Tibial nerve (tissue), 4 donors: ENCODE data around the gene ISLR. TPM values are rescaled to one million over a fixed set of nuclear protein-coding genes. Genes with fewer than 3 reads are reported as not detected.
A peak's percentile ranks its signal among the peaks of the same experiment; 100 is the strongest.

ENCODE experiments used
- DNase-seq, 2 donors: peaks; one replicate each; pipeline ENCODE4 v3.0.0-alpha.2; 2019; ENCODE audit warnings: low spot score in 2 of 2
- H3K27ac ChIP-seq, 4 donors: fragments of 200-600 bp; sonication (generic) in 3 of 4; one replicate each; pipeline ENCODE4 v1.5.1; 2017 to 2019; ENCODE audit warnings: mild to moderate bottlenecking in 1 of 4
- H3K27me3 ChIP-seq, 2 donors: fragments of 200-600 bp; sonication (generic) in 1 of 2; one replicate each; pipeline versions ENCODE4 v1.5.1 to v1.6.0; 2017 to 2019
- H3K36me3 ChIP-seq, 3 donors: fragments of 200-600 bp; sonication (generic); one replicate each; pipeline ENCODE4 v1.5.1; 2018 to 2019
- H3K4me1 ChIP-seq, 4 donors: fragments of 200-600 bp; sonication (generic) in 3 of 4; one replicate each; pipeline ENCODE4 v1.5.1; 2017 to 2019
- H3K4me3 ChIP-seq, 4 donors: fragments of 200-600 bp; sonication (generic) in 3 of 4; one replicate each; pipeline ENCODE4 v1.5.1; 2017 to 2019; ENCODE audit warnings: mild to moderate bottlenecking in 1 of 4, moderate library complexity in 1 of 4
- H3K9me3 ChIP-seq, 4 donors: fragments of 200-600 bp; sonication (generic) in 3 of 4; one replicate each; pipeline ENCODE4 v1.5.1; 2017 to 2019
- EP300 ChIP-seq, 2 donors: sonication (generic); formaldehyde crosslinking; IDR thresholded peaks; one replicate each; pipeline ENCODE4 v1.6.1; 2017; ENCODE audit warnings: antibody characterized with exemption in 2 of 2, mild to moderate bottlenecking in 1 of 2
- POLR2A ChIP-seq, 2 donors: fragments of 450-650 bp; IDR thresholded peaks; one replicate each; pipeline ENCODE4 v1.6.1; 2017; ENCODE audit warnings: antibody characterized with exemption in 2 of 2, mild to moderate bottlenecking in 2 of 2, moderate library complexity in 2 of 2
- WGBS, 2 donors: methylation state at CpG; one replicate each; pipeline ENCODE4 v1.1.5; 2018; 5-methylcytosine and 5-hydroxymethylcytosine counted together
- total RNA-seq, 4 donors: library from RNA; depleted of rRNA; stranded (reverse); fragments of >200 nt; gene quantifications; one replicate each; pipeline ENCODE4 v1.1.0, GENCODE V29; 2016
- TF ChIP-seq, protein P1 (sequence below), 5 experiments: fragments of 200-600 bp in 3 of 5; fragments of 450-650 bp in 2 of 5; sonication (generic) in 3 of 5; IDR thresholded peaks; one replicate each; pipeline ENCODE4 v1.5.1; 2016 to 2019; ENCODE audit warnings: antibody characterized with exemption in 5 of 5, mild to moderate bottlenecking in 3 of 5, moderate library complexity in 2 of 5

Gene ISLR
- total RNA-seq, 4 donors from 2014 or later: 41.7 to 250 (median 164) TPM

DNA sequence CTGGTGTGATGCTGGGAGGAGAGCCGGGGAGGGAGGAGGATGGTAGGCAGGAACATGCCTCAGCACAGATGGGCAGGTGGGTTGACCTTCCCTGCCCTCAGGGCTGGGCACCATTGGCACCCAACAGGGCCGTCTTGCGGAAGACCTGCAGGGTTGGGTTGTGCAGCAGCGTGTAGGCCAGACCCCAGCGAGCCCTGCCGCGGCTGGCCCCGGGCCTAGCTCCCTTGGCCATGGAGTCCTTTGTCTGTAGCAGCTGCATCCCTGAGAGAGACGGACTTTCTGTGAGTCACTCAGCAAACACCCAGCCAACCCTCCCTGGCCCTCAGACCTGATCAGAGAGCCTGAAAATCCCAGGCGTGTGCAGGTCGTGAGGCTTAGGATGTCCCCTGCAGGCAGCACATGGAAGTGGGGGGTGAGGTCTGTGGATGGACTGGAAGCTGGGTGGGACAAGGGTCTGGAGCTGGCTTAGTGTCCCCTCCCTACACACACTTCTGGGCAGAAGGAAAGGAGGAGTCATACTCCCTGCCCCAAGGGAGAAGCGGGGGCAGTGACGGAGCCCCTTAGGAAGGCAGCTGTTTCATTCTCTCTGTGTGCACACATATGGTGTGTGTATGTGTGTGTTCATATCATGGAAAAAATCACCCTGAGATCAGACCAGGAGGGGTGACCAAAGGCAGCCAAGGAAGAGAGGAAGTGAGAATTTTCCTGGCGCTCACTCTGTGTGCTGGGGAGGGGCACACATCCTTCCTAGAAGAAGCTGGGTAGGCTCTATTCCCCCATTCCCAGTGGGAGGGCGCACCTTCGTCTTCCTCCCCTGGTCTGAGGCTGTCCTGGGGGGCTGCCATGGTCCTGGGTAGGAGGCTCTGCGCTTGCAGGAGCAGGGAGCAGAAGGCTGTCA, 6.7 kb downstream of the ISLR start:
- DNase-seq: no peak
- TF ChIP-seq, protein P1, sequence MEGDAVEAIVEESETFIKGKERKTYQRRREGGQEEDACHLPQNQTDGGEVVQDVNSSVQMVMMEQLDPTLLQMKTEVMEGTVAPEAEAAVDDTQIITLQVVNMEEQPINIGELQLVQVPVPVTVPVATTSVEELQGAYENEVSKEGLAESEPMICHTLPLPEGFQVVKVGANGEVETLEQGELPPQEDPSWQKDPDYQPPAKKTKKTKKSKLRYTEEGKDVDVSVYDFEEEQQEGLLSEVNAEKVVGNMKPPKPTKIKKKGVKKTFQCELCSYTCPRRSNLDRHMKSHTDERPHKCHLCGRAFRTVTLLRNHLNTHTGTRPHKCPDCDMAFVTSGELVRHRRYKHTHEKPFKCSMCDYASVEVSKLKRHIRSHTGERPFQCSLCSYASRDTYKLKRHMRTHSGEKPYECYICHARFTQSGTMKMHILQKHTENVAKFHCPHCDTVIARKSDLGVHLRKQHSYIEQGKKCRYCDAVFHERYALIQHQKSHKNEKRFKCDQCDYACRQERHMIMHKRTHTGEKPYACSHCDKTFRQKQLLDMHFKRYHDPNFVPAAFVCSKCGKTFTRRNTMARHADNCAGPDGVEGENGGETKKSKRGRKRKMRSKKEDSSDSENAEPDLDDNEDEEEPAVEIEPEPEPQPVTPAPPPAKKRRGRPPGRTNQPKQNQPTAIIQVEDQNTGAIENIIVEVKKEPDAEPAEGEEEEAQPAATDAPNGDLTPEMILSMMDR (IDR thresholded peaks at IDR 0.05): no peak
- no peak for TF ChIP-seq EP300 (IDR thresholded peaks at IDR 0.05)
- no peak for TF ChIP-seq POLR2A (IDR thresholded peaks at IDR 0.05)
- no peak overlapping the region for H3K4me3 ChIP-seq
- peak overlapping the region in 2 of 4 donors; percentile 26 to 57 for H3K27ac ChIP-seq
- H3K36me3 ChIP-seq: peaks cover 0 to 3% (median 0%) of the 10 kb centered on the region in 3 donors
- H3K9me3 ChIP-seq: no peaks in the 10 kb centered on the region
- peaks cover 0 to 59% (median 32%) of the 10 kb centered on the region in 4 donors for H3K4me1 ChIP-seq
- WGBS, 2 donors: 59 to 79% methylated on average over 12 to 14 of the region's 17 CpGs
- H3K27me3 ChIP-seq: no peaks in the 10 kb centered on the region

GRCh38 chr15:74180881-74181602, 7.5 kb downstream of the ISLR start:
- Histone ChIP-seq H3K27me3 (no peaks in the 10 kb centered on the region), H3K36me3 (no peaks in the 10 kb centered on the region), H3K27ac (no peak overlapping the region), H3K4me3 (no peak overlapping the region), H3K9me3 (no peaks in the 10 kb centered on the region), H3K4me1 (peaks cover 0 to 51% (median 26%) of the 10 kb centered on the region in 4 donors)
- no peak for DNase-seq
- TF ChIP-seq POLR2A (IDR thresholded peaks at IDR 0.05) (no peak), EP300 (IDR thresholded peaks at IDR 0.05) (no peak)
- TF ChIP-seq, protein P1 (IDR thresholded peaks at IDR 0.05): no peak
- WGBS, 2 donors: 84% methylated on average over 13 to 15 of the region's 21 CpGs

GRCh38 chr15:74182131-74182530, 8.6 kb downstream of the ISLR start:
- no peak overlapping the region for H3K27ac ChIP-seq

GRCh38 chr15:74184582-74185091, 11.1 kb downstream of the ISLR start:
- no peak for TF ChIP-seq POLR2A (IDR thresholded peaks at IDR 0.05)
- no peak for TF ChIP-seq EP300 (IDR thresholded peaks at IDR 0.05)
- TF ChIP-seq, protein P1 (IDR thresholded peaks at IDR 0.05): no peak
- no peak for DNase-seq
- no peaks in the 10 kb centered on the region for H3K36me3 ChIP-seq
- 86 to 94% methylated on average over 9 to 12 of the region's 12 CpGs for WGBS, 2 donors
- no peaks in the 10 kb centered on the region for H3K9me3 ChIP-seq
- no peak overlapping the region for H3K27ac ChIP-seq
- H3K4me3 ChIP-seq: no peak overlapping the region
- H3K27me3 ChIP-seq: no peaks in the 10 kb centered on the region
- H3K4me1 ChIP-seq: peaks cover 0 to 16% (median 10%) of the 10 kb centered on the region in 4 donors

More at GRCh38 chr15:74182131-74182530, 8.6 kb downstream of the ISLR start:
- no peaks in the 10 kb centered on the region for H3K36me3 ChIP-seq
- TF ChIP-seq, protein P1 (IDR thresholded peaks at IDR 0.05): no peak
- TF ChIP-seq POLR2A (IDR thresholded peaks at IDR 0.05) (no peak), EP300 (IDR thresholded peaks at IDR 0.05) (no peak)
- no peak overlapping the region for H3K4me3 ChIP-seq
- H3K27me3 ChIP-seq: no peaks in the 10 kb centered on the region
- H3K9me3 ChIP-seq: no peaks in the 10 kb centered on the region
- 89 to 94% methylated on average over 8 of the region's 8 CpGs for WGBS, 2 donors
- no peak for DNase-seq
- H3K4me1 ChIP-seq: peaks cover 0 to 40% (median 21%) of the 10 kb centered on the region in 4 donors
